ENCODE measurements around the gene DDX60. TPM values are rescaled to one million over a fixed set of nuclear protein-coding genes. Genes with fewer than 3 reads are reported as not detected.
"Not testable (repeated sequence)": the region's sequence is repeated elsewhere in the genome, so short reads cannot be mapped to it uniquely, and the experiment has no call there.

The DDX60 gene
- total RNA-seq, 1 donor from 2014 or later: 45.0 TPM

DNA sequence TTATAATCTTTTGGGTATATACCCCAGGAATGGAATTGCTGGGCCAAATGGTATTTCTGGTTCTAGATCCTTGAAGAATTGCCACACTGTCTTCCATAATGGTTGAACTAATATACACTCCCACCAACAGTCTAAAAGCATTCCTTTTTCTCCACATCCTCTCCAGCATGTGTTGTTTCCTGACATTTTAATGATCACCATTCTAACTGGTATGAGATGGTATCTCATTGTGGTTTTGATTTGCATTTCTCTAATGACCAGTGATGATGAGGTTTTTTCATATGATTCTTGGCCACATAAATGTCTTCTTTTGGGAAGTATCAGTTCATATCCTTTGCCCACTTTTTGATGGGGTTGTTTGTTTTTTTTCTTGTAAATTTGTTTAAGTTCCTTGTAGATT, 105.0 kb downstream of the DDX60 start:
- intact Hi-C loops (cut with micrococcal nuclease): not testable (repeated sequence)

DNA sequence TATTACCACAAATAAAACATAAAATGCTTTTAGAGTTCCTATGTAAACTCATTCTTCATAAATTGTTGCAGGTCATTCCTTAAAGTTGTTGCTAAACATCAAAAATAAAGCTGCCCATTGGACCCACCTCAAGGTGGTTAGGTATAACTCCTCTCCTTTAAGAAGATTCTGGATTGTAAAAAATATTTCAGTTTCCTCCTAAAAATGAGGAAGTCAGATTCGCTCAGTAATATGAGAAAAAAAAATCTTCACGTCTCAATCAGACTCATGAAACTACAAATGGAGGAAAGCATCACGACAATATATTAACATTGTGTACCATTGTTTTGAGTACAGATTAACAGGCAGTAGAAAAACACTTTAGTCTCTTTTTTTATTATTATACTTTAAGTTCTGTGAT, 105.9 kb downstream of the DDX60 start:
- intact Hi-C loops (cut with micrococcal nuclease): no loop called here

DNA sequence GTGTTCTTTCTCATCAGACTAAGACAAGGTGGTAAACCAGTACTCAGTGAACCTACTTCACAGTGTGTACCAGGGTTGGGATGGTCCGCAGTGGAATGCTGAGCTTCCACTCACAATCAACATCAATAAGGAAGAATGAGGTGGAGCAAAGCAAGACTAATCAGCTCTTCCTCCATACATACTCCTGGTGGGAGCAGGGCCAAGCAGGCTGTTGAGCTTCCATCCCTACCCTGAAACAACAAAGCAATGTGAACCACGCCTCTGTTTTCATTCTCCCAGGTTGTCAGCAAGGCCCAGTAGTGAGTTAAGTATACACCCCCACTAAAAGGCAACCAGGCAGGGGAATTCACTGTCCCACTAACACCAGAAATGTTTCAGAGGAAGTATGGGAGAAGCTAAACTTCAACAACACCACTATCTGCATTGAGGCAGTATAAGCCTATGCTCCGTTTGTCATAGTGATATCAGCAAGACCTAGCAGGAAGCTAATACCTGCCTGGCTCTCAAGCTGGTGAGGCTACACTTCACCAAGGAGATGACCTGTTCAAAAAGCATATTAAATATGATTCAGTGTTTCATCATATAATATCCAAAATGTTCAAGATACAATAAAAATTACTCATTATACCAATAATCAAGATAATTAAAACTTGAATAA, 109.5 kb downstream of the DDX60 start:
- intact Hi-C loops (cut with micrococcal nuclease): no loop called here

DNA sequence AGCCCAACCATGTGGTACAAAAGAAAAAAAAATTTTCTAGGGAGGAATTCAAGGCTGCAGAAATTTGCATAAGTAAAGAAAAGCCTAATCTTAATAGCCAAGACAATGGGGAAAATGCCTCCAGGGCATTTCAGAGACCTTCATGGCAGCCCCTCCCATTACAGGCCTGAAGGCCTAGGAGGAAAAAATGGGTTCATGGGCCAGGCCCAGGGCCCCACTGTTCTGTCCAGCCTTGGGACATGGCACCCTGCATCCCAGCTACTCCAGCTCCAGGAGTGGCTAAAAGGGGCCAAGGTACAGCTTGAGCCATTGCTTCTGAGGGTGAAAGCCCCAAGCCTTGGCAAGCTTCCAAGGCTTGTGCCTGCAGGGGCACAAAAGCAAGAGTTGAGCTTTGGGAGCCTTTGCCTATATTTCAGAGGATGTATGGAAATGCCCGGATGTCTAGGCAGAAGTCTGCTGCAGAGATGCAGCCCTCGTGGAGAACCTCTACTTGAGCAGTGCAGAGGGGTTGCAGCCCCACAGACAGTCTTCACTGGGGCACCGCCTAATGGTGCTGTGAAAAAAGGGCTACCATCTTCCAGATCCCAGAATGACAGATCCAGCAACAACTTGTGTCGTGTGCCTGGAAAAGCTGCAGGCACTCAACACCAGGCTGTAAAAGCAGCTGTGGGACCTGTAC, 115.2 kb downstream of the DDX60 start:
- intact Hi-C loops (cut with micrococcal nuclease): no loop called here

DNA sequence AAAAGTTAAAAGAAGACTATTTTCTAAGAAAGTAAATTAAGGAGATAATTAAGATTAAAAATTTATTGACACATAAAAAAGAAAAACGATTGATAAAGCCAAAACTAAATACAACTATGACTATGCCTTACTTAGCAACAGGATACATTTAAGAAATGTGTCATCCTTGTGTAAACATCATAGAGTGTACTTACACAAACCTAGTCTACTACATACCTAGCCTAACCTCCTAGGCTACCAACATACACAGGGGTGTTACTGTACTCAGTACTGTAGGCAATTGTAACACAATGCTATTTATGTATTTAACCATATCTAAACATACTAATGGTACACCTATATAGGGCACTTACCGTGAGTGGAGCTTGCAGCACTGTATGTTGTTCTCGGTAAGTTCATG, 117.9 kb downstream of the DDX60 start:
- intact Hi-C loops (cut with micrococcal nuclease): no loop called here

DNA sequence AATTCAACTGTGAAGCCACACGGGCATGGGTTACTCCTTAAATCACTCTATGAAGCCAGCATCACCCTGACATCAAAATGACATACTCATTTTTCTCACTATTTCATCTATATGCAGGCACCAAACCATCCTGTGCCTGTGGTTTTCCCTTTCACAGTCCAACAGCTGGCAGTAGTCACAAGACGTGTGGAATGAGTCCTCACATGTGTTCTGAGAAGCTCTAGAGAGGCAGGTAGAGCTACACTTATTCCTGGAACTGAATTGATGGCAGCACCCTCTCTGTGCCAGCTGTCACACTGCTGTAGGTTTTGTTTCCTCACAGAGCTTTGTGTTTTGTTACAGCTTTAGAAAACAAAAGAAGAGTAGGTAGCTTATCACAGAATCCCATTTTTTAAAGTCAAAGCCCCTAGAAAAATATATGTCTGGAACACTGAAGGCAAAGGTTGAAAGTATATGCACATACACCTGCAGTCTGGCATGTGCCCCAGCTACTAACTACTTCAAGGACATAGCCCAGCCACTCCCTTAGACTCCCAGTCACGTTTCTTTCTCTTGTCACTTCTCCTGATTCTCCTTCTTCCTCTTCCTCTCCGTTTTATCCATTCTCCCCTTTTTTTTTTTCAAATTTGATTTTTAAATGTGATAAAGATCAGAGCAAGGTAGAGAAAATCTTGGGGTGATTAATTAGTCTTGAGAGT, 119.1 kb downstream of the DDX60 start:
- intact Hi-C loops (cut with micrococcal nuclease): no loop called here

DNA sequence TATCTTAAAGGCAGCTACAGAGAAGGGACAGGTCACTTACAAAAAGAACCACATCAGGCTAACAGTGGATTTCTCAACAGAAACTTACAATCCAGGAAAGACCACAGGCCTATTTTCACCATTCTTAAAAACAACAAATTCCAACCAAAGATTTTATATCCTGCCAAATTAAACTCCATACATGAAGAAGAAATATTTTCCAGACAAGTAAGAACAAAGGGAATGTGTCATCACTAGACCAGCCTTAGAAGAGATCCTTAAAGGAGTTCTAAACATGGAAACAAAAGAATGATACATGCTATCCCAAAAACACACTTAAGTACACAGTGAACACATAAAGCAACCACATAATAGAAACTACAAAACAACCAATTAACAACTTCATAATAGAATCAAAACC, 120.6 kb downstream of the DDX60 start:
- intact Hi-C loops (cut with micrococcal nuclease): no loop called here

DNA sequence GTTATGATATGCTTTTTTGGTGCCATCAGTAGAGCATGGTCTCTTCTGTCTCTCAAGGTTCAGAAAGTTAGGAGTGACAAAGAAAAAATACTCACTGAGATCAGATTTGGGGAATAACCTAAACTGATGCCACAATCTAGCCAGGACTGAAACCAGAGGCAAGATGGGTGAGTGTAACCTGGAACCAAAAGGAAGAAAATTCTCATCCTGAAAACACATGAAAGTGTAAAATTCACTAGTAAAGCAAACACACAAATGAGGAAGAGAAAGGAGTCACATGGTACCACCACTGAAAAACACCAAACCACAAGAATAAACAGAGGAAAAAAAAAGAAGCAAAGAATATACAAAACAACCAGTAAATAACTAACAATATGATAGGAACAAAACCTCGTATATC, 129.8 kb downstream of the DDX60 start:
- intact Hi-C loops (cut with micrococcal nuclease): no loop called here

DNA sequence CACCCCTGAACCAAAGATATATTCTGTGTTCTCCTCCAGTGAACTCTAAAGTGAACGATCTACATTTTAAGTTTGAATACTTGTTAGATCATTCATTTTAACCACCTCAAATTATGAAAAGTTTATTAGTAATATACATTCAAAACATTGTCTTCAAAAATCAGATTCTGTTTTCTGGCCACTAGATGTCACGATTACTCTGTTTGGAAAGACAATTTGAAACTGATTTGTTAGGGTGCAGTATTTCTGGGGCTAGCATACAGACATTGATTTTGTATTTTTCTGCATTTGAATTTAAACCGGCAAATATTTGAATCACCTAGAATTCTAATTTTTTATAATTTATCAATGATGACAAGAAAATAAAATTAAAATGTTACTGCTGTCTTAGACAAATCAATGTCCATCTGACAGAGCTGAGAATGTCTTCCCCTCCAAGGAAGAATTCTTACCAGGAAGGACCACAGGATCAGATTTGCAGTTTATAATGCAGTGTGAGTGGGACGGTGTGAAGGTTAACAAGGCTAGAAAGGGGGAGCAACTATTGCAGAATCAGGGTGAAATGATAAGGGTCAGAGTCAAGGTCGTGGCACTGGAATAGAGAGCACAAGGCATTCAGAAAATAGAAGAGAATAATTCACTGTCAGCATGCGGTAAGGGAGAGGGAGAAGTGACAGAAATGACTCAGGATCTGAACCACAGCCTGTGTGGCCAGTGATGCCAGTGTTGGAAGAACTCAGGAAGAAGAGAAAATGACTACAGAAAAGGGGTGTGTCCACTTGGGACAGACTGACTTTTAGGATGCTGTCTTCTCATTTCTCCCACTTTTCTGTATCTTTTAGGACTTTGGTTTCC, 134.6 kb downstream of the DDX60 start:
- intact Hi-C loops (cut with micrococcal nuclease): loop anchor here (1.0 to 5.0 kb wide), 4 partner anchors 368 to 1308 kb away; no protein-coding TSS in a partner anchor

DNA sequence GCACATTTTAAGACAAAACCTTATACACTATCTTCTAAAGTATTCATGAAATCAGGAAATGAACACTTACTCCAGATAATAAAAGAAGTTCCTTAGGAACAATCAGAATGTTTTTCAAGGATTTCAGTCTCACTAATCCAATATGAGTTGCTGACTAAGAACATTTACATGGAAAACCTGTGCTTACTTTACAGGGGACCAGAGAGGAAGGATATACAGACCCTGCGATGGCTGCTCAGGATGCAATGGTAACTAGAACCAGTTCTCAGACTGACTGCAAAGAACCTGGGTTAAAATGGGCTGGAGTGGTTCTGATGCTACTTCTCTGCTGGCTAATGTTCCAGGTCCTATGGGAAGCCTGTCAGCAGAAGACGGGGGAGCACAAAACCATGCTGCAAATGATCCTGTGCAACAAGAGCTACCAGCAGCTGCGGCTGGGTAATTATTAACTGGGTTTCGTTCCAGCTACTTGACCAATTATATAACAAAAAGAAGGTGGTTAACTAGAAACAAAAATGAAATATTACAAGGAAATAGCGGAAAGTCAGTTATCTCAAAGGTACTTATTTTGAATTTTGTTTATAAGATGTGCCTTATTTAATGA, 140.9 kb downstream of the DDX60 start:
- intact Hi-C loops (cut with micrococcal nuclease): no loop called here

DNA sequence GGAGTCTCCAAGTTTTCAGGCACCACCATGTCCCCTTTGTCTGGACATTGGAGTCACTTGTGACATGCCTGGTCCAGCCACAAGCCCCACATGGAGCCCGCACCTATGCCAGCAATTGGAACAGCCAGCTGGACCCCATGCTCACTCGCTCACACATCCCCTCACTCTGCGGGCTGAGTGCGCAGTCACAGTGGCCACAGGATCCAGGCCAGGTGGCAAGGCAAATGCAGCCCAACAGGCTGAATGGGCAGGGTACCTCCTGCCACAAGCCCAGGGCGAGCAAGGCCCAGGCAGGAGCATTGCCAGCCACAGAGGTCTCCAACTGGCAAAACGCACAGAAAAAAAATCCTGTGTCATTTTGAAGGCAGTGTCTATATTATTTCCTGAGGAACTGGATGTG, 144.2 kb downstream of the DDX60 start:
- intact Hi-C loops (cut with micrococcal nuclease): no loop called here

DNA sequence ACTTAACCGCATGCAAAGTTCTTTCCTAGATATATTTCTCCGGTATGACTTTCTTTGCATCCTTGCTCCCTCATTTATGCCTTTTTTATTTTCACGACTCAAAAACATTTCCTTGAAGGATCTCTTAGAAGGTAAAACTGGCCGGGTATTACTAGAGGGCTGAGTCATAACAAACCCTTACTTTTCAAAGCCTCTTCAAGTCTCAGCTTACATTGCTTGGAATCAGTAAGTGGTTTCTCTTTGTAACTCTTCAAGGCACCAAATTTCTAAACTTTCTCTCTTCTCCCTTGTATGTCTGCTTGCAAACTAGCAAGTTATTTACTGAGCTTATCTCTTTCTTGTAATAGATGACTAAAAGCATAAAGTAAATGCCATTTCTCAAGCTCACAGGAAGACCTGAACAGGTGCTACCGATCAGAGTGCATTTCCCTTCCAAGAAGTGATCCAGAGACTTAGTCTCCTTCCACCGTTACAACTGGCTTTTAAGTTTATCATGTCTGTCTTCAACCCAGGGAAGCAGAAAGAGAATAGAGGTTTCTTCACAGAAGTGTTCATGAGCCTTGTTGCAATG, 150.8 kb downstream of the DDX60 start:
- intact Hi-C loops (cut with micrococcal nuclease): no loop called here

Other genes with a start within 250 kb of the DDX60 start
- gene ANXA10, start 226.2 kb downstream of the DDX60 start, total RNA-seq: not detected in 2 replicates
- gene DDX60L, start 161.7 kb upstream of the DDX60 start, total RNA-seq: 23.2 and 25.2 TPM in 2 replicates
- 8.6 and 8.8 TPM in 2 replicates for gene PALLD, start 178.3 kb upstream of the DDX60 start, total RNA-seq

All from T-helper 2 cell treated with Interferon-gamma antibody and Interleukin-4, amounts not matched to agents 100 ng/mL and 5 ng/mL, for 36 hours (primary cell).